IPS-18c (cell line): ENCODE results near the gene P2RX3.
"Not testable (repeated sequence)": the region's sequence is repeated elsewhere in the genome, so short reads cannot be mapped to it uniquely, and the experiment has no call there.

Source experiments
- H3K4me3 ChIP-seq: 2 replicates; pipeline ENCODE4 v1.7.0; 2013; ENCODE audit warnings: low read depth, mild to moderate bottlenecking, low read length, moderate library complexity; ENCODE audit not compliant: insufficient read depth
- H3K9me3 ChIP-seq: one replicate; pipeline ENCODE4 v1.6.1; 2013; ENCODE audit warnings: mild to moderate bottlenecking, low read length, moderate library complexity; ENCODE audit not compliant: control insufficient read depth, insufficient read depth

The P2RX3 gene

GRCh38 chr11:57357856-57358255 lies 19.7 kb downstream of the P2RX3 start:
- Histone ChIP-seq H3K4me3 (no peak overlapping the region), H3K9me3 (no peaks in the 10 kb centered on the region)

- no peak overlapping the region for H3K4me3 ChIP-seq
- no peaks in the 10 kb centered on the region for H3K9me3 ChIP-seq
Measured at GRCh38 chr11:57358543-57358961, 20.4 kb downstream of the P2RX3 start.

GRCh38 chr11:57358991-57359390 lies 20.8 kb downstream of the P2RX3 start:
- H3K4me3 ChIP-seq: no peak overlapping the region
- H3K9me3 ChIP-seq: no peaks in the 10 kb centered on the region

- Histone ChIP-seq H3K4me3 (no peak overlapping the region), H3K9me3 (no peaks in the 10 kb centered on the region)
Measured at GRCh38 chr11:57359396-57359795, 21.2 kb downstream of the P2RX3 start.

GRCh38 chr11:57359896-57360690 lies 21.9 kb downstream of the P2RX3 start:
- Histone ChIP-seq H3K9me3 (no peaks in the 10 kb centered on the region), H3K4me3 (no peak overlapping the region)

GRCh38 chr11:57360991-57361390 lies 22.8 kb downstream of the P2RX3 start:
- no peaks in the 10 kb centered on the region for H3K9me3 ChIP-seq
- H3K4me3 ChIP-seq: no peak overlapping the region

GRCh38 chr11:57361420-57361819 lies 23.3 kb downstream of the P2RX3 start:
- not testable (repeated sequence) for H3K4me3 ChIP-seq, H3K9me3 ChIP-seq

GRCh38 chr11:57361926-57362325 lies 23.8 kb downstream of the P2RX3 start:
- no peaks in the 10 kb centered on the region for H3K9me3 ChIP-seq

GRCh38 chr11:57363131-57364080 lies 25.3 kb downstream of the P2RX3 start:
- Histone ChIP-seq H3K9me3 (no peaks in the 10 kb centered on the region), H3K4me3 (no peak overlapping the region)

More at GRCh38 chr11:57361926-57362325, 23.8 kb downstream of the P2RX3 start:
- H3K4me3 ChIP-seq: no peak overlapping the region

- H3K4me3 ChIP-seq: no peak overlapping the region
- H3K9me3 ChIP-seq: no peaks in the 10 kb centered on the region
Measured at GRCh38 chr11:57364851-57365660, 26.9 kb downstream of the P2RX3 start.

- Histone ChIP-seq H3K4me3 (no peak overlapping the region), H3K9me3 (no peaks in the 10 kb centered on the region)
Measured at GRCh38 chr11:57368106-57368844, 30.1 kb downstream of the P2RX3 start.

GRCh38 chr11:57368845-57369232 lies 30.7 kb downstream of the P2RX3 start:
- Histone ChIP-seq H3K9me3 (no peaks in the 10 kb centered on the region), H3K4me3 (no peak overlapping the region)

GRCh38 chr11:57370251-57370650 lies 32.1 kb downstream of the P2RX3 start:
- Histone ChIP-seq H3K9me3 (no peaks in the 10 kb centered on the region), H3K4me3 (no peak overlapping the region)

GRCh38 chr11:57370941-57371340 lies 32.8 kb downstream of the P2RX3 start:
- Histone ChIP-seq H3K9me3 (no peaks in the 10 kb centered on the region), H3K4me3 (no peak overlapping the region)

- no peaks in the 10 kb centered on the region for H3K9me3 ChIP-seq
- no peak overlapping the region for H3K4me3 ChIP-seq
Measured at GRCh38 chr11:57373146-57373545, 35.0 kb downstream of the P2RX3 start.

GRCh38 chr11:57374966-57375365 lies 36.8 kb downstream of the P2RX3 start:
- H3K4me3 ChIP-seq: no peak overlapping the region
- H3K9me3 ChIP-seq: no peaks in the 10 kb centered on the region

GRCh38 chr11:57375490-57375889 lies 37.3 kb downstream of the P2RX3 start:
- Histone ChIP-seq H3K4me3 (no peak overlapping the region), H3K9me3 (no peaks in the 10 kb centered on the region)
